Measurements from ENCODE around the gene CANT1. TPM values are rescaled to one million over a fixed set of nuclear protein-coding genes. Genes with fewer than 3 reads are reported as not detected.
A peak's percentile ranks its signal among the peaks of the same experiment; 100 is the strongest.
"Not testable (repeated sequence)": the region's sequence is repeated elsewhere in the genome, so short reads cannot be mapped to it uniquely, and the experiment has no call there.

CANT1 gene
- total RNA-seq, 5 donors from 2014 or later (not counting 1 experiment from before 2014, with no cell fraction given) = 46.2 to 63.1 (median 57.7) TPM

DNA sequence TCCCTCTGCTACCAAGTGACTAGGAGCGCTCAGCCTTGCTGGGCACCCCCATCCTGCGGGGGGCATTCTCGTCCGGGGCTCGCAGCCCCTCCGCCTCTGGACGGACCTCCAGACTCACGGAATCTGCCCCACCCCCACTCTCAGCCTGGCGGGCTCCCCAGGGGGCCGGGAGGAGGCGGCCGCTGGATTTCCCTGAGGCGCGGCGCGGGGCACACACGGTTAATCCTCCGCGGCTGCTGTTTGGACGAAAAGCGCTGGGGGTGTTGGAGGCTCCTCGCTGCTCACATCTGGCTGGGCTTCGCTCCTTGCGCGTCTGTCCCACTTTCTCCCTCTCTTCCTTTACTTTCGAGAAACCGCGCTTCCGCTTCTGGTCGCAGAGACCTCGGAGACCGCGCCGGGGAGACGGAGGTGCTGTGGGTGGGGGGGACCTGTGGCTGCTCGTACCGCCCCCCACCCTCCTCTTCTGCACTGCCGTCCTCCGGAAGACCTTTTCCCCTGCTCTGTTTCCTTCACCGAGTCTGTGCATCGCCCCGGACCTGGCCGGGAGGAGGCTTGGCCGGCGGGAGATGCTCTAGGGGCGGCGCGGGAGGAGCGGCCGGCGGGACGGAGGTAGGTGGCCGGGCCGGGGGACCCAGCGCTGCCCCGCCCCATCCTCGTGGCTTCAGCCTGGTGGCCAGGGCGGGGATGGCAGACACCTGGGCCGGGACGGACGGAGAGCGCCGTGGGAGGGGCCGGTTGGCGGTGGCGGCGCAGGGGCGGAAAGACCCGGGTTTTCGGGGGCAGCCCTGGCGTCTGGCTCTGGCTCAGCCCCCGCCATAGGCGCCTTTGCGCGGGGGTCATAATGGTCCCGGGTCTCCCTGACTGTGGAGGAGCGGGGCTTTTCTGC lies 14.6 kb upstream of the CANT1 start, which contains the start of gene C1QTNF1:
Gene C1QTNF1 (plus strand): TSS at position 284 of the 886 bp plus-strand sequence. CDS start 19,800 bp downstream, outside the sequence.
- peak in 17 of 35 experiments; percentile 9 to 50 (median 24) for DNase-seq
- Mint-ChIP-seq H3K27ac (peak within 1 kb of the TSS; percentile 8 to 11), H3K4me3 (peak within 1 kb of the TSS; percentile 83 to 85 (median 84)), H3K36me3 (no peaks in the 10 kb centered on the region), H3K4me1 (peaks cover 6 to 13% (median 8%) of the 10 kb centered on the region in 3 donors), H3K9me3 (no peaks in the 10 kb centered on the region), H3K27me3 (peaks cover 7 to 48% of the 10 kb centered on the region in 2 donors)
- ChIA-PET CTCF (no interaction called here), POLR2A (no interaction called here)
- ATAC-seq (replicated peaks in 1 of 4) = peak; percentile 67 to 79 (median 72)
- H3K36me3 ChIP-seq (ENCODE audit: control insufficient read depth in 2 of 2, extremely low read depth in 1 of 2, insufficient read depth in 1 of 2, low read length in 1 of 2) = no peaks in the 10 kb centered on the region
- peaks cover 0 to 18% of the 10 kb centered on the region in 2 experiments for H3K4me1 ChIP-seq (ENCODE audit: control insufficient read depth in 1 of 2, extremely low read depth in 1 of 2, insufficient read depth in 2 of 2, low read length in 2 of 2)
- 4% methylated on average over 54 of the region's 77 CpGs for WGBS (ENCODE audit: insufficient coverage)
- no peak within 1 kb of the TSS for H3K27ac ChIP-seq (ENCODE audit: low read length)
- H3K27me3 ChIP-seq (replicated peaks in 1 of 2; ENCODE audit: control insufficient read depth in 2 of 2, extremely low read depth in 1 of 2, insufficient read depth in 2 of 2, low read length in 1 of 2) = peaks cover 0 to 56% of the 10 kb centered on the region in 2 experiments
- H3K4me3 ChIP-seq (ENCODE audit: control insufficient read depth in 1 of 2, extremely low read depth in 1 of 2, low read length in 1 of 2) = peak within 1 kb of the TSS; percentile 49 to 71
- H3K9me3 ChIP-seq = no peaks in the 10 kb centered on the region

DNA sequence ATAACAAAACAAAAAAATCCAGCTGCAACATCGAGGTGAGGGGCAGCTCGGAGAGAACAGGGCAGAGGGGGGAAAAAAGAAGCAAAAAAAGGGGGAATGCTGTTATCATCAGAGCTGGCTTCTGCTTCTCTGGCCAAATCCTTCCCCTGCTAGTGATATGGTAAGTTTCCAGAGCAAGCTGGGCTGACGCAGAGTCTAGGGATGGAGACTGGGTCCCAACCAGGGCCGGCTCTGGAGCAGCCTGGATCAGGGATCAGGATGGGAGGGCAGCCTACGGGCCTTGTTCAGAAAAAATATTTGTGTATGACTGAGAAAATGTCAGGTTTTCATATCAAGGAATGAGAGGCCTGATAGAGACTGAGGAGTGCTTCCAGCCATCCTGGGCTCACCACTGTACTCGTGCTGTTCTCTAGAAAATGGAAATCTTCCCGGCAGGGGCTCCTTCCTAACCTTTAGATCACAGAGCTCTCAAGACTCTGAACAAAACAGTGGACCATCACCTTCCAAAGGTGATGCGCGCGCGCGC lies 13.7 kb upstream of the CANT1 start:
- Histone ChIP-seq H3K27me3 (replicated peaks in 1 of 2; ENCODE audit: control insufficient read depth in 2 of 2, extremely low read depth in 1 of 2, insufficient read depth in 2 of 2, low read length in 1 of 2) (peaks cover 0 to 49% of the 10 kb centered on the region in 2 experiments), H3K9me3 (no peaks in the 10 kb centered on the region), H3K27ac (ENCODE audit: low read length) (no peak overlapping the region), H3K4me3 (ENCODE audit: control insufficient read depth in 1 of 2, extremely low read depth in 1 of 2, low read length in 1 of 2) (no peak overlapping the region), H3K4me1 (ENCODE audit: control insufficient read depth in 1 of 2, extremely low read depth in 1 of 2, insufficient read depth in 2 of 2, low read length in 2 of 2) (peaks cover 0 to 18% of the 10 kb centered on the region in 2 experiments), H3K36me3 (ENCODE audit: control insufficient read depth in 2 of 2, extremely low read depth in 1 of 2, insufficient read depth in 1 of 2, low read length in 1 of 2) (no peaks in the 10 kb centered on the region)
- Mint-ChIP-seq H3K27me3 (peaks cover 7 to 42% of the 10 kb centered on the region in 2 donors), H3K4me1 (peaks cover 6 to 13% (median 8%) of the 10 kb centered on the region in 3 donors), H3K27ac (no peak overlapping the region), H3K9me3 (no peaks in the 10 kb centered on the region), H3K36me3 (no peaks in the 10 kb centered on the region), H3K4me3 (peak overlapping the region; percentile 59 to 85 (median 64))
- 90% methylated on average over 3 of the region's 12 CpGs for WGBS (ENCODE audit: insufficient coverage)
- ChIA-PET CTCF (no interaction called here), POLR2A (no interaction called here)
- ATAC-seq (replicated peaks in 1 of 4) = no peak
- no peak for DNase-seq

DNA sequence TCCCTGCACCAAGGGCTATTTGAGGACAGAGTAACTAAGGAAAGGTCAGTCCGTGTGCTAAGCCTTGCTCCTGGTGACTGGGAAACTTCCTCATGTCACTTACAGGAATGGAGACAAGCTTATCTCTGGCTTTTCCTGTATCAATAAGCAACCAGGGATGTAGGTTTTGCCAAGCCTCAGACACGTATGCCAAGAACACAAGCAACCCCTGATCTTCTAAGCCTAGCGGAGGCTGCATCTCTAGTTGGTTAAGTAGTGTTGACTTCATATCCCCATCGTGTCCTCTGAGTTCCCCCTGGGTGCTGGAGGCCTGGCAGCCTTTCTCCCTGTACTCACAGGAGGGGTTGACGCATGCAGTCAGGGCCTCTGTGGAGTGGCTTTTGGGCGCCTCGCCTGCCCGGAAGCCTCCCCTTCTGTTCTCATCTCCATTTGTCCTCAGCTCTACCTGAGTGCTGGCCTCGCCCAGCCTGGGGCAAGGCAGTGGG lies 13.0 kb upstream of the CANT1 start:
- no peaks in the 10 kb centered on the region for H3K36me3 ChIP-seq (ENCODE audit: control insufficient read depth in 2 of 2, extremely low read depth in 1 of 2, insufficient read depth in 1 of 2, low read length in 1 of 2)
- Mint-ChIP-seq H3K4me1 (peaks cover 6 to 13% (median 8%) of the 10 kb centered on the region in 3 donors), H3K9me3 (no peaks in the 10 kb centered on the region), H3K4me3 (peak overlapping the region in 1 of 3 donors; percentile 85), H3K27me3 (peaks cover 7 to 35% of the 10 kb centered on the region in 2 donors), H3K36me3 (no peaks in the 10 kb centered on the region), H3K27ac (no peak overlapping the region)
- peaks cover 0 to 42% of the 10 kb centered on the region in 2 experiments for H3K27me3 ChIP-seq (replicated peaks in 1 of 2; ENCODE audit: control insufficient read depth in 2 of 2, extremely low read depth in 1 of 2, insufficient read depth in 2 of 2, low read length in 1 of 2)
- H3K27ac ChIP-seq (ENCODE audit: low read length) = no peak overlapping the region
- peaks cover 0 to 18% of the 10 kb centered on the region in 2 experiments for H3K4me1 ChIP-seq (ENCODE audit: control insufficient read depth in 1 of 2, extremely low read depth in 1 of 2, insufficient read depth in 2 of 2, low read length in 2 of 2)
- no peak overlapping the region for H3K4me3 ChIP-seq (ENCODE audit: control insufficient read depth in 1 of 2, extremely low read depth in 1 of 2, low read length in 1 of 2)
- ATAC-seq (replicated peaks in 1 of 4) = no peak
- no peaks in the 10 kb centered on the region for H3K9me3 ChIP-seq
- 81% methylated on average over 6 of the region's 9 CpGs for WGBS (ENCODE audit: insufficient coverage)
- CTCF ChIA-PET = no interaction called here
- POLR2A ChIA-PET = no interaction called here
- DNase-seq = no peak

DNA sequence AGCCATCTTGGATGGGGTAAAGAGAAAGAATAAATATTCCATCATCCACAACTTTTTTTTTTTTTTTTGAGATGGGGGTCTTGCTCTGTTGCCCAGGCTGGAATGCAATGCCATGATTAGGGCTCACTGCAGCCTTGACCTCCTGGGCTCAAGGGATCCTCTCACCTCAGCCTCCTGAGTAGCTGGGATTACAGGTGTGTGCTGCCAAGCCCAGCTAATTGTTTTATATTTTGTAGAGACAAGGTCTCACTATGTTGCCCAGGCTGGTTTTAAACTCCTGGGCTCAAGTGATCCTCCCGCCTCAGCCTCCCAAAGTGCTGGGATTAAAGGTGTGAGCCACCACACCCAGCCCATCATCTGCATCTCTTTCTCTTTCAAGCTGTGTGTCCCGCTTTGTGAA lies 12.4 kb upstream of the CANT1 start:
- not testable (repeated sequence) for H3K27ac Mint-ChIP-seq; H3K27ac ChIP-seq (ENCODE audit: low read length)

DNA sequence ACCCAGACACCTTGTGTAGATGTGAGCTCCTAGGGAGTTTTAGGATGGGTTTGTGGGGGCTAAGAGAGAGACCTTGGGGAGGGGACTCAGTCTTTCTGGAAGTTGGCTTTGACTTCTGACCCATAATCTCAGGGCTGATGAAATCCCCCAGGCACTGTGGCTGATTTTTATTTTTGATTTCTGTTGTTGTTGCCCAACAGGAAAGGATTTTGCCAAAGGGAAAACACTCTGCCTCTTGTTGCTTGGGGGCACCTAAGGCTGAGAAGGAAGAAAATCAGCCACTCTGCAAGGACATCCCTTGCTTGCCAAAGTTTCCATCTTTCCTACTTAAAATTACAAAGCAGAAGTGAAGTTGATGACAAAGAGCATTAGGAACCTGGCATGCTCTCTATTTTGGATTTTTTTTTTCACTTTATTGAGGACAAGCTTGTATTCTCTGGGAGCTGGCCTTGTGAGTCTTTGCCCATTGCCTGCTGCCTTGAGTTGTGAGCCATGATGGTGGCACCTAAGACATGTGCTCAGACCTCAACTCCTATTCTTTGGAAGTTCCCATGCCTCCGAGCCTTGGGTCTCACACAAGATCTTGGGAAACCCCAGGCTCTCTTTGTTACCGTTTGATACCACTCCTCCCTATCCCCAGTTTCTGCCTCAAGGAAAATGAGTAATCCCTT lies 11.2 kb upstream of the CANT1 start:
- Mint-ChIP-seq H3K36me3 (no peaks in the 10 kb centered on the region), H3K4me3 (no peak overlapping the region), H3K27me3 (peaks cover 3 to 26% of the 10 kb centered on the region in 2 donors), H3K9me3 (no peaks in the 10 kb centered on the region), H3K4me1 (peaks cover 6 to 13% (median 8%) of the 10 kb centered on the region in 3 donors), H3K27ac (no peak overlapping the region)
- Histone ChIP-seq H3K27me3 (replicated peaks in 1 of 2; ENCODE audit: control insufficient read depth in 2 of 2, extremely low read depth in 1 of 2, insufficient read depth in 2 of 2, low read length in 1 of 2) (peaks cover 0 to 28% of the 10 kb centered on the region in 2 experiments), H3K4me3 (ENCODE audit: control insufficient read depth in 1 of 2, extremely low read depth in 1 of 2, low read length in 1 of 2) (no peak overlapping the region), H3K36me3 (ENCODE audit: control insufficient read depth in 2 of 2, extremely low read depth in 1 of 2, insufficient read depth in 1 of 2, low read length in 1 of 2) (no peaks in the 10 kb centered on the region), H3K9me3 (no peaks in the 10 kb centered on the region), H3K27ac (ENCODE audit: low read length) (no peak overlapping the region), H3K4me1 (ENCODE audit: control insufficient read depth in 1 of 2, extremely low read depth in 1 of 2, insufficient read depth in 2 of 2, low read length in 2 of 2) (peaks cover 0 to 18% of the 10 kb centered on the region in 2 experiments)
- POLR2A ChIA-PET = interaction anchor here in 1 of 2 donors (0.5 kb wide), 1 partner anchor 205 kb away, joined by 4 read pairs; no protein-coding TSS in a partner anchor
- DNase-seq (no peak), ATAC-seq (replicated peaks in 1 of 4) (no peak)
- CTCF ChIA-PET = no interaction called here
- WGBS (ENCODE audit: insufficient coverage) = 80% methylated on average over 1 of the region's 2 CpGs

More for the DNA sequence above, 12.4 kb upstream of the CANT1 start:
- H3K4me3 ChIP-seq (ENCODE audit: control insufficient read depth in 1 of 2, extremely low read depth in 1 of 2, low read length in 1 of 2); H3K36me3 ChIP-seq (ENCODE audit: control insufficient read depth in 2 of 2, extremely low read depth in 1 of 2, insufficient read depth in 1 of 2, low read length in 1 of 2); H3K36me3 Mint-ChIP-seq; DNase-seq; H3K9me3 ChIP-seq; ATAC-seq (replicated peaks in 1 of 4); H3K9me3 Mint-ChIP-seq; CTCF ChIA-PET; H3K4me3 Mint-ChIP-seq; POLR2A ChIA-PET: not testable (repeated sequence)
- Mint-ChIP-seq H3K27me3 (peaks cover 7 to 32% of the 10 kb centered on the region in 2 donors), H3K4me1 (peaks cover 6 to 13% (median 8%) of the 10 kb centered on the region in 3 donors)
- Histone ChIP-seq H3K27me3 (replicated peaks in 1 of 2; ENCODE audit: control insufficient read depth in 2 of 2, extremely low read depth in 1 of 2, insufficient read depth in 2 of 2, low read length in 1 of 2) (peaks cover 0 to 36% of the 10 kb centered on the region in 2 experiments), H3K4me1 (ENCODE audit: control insufficient read depth in 1 of 2, extremely low read depth in 1 of 2, insufficient read depth in 2 of 2, low read length in 2 of 2) (peaks cover 0 to 18% of the 10 kb centered on the region in 2 experiments)
- 95% methylated on average over 2 of the region's 2 CpGs for WGBS (ENCODE audit: insufficient coverage)
